ENCODE data around the gene ROBO1. TPM values are rescaled to one million over a fixed set of nuclear protein-coding genes. Genes with fewer than 3 reads are reported as not detected.

Gene ROBO1
- polyA plus RNA-seq, 1 donor (not counting 4 experiments of a cell fraction or from before 2014, with no cell fraction given): 27.1 TPM

- no peak overlapping the region for H3K9ac ChIP-seq (ENCODE audit: control insufficient read depth, extremely low read depth, insufficient read depth, low read length)
- H3K4me1 ChIP-seq (ENCODE audit: control insufficient read depth, extremely low read depth, insufficient read depth, low read length): peaks cover 10% of the 10 kb centered on the region
- dilution Hi-C loops (cut with MboI; ENCODE audit: extremely low pct_ligation_motif_present, low sequenced_read_pairs): no loop called here
- no peak overlapping the region for H3K4me3 ChIP-seq (ENCODE audit: control insufficient read depth in 2 of 3, extremely low read depth in 1 of 3, insufficient read depth in 2 of 3, low read depth in 1 of 3, low read length in 3 of 3)
- TF ChIP-seq CTCF (optimal IDR thresholded peaks at IDR 0.05 in 1 of 3, IDR thresholded peaks at IDR 0.05 in 1 of 3, conservative IDR thresholded peaks at IDR 0.05 in 1 of 3; ENCODE audit: extremely low read depth in 1 of 3, insufficient read depth in 2 of 3, low read length in 3 of 3) (no peak), EZH2 (IDR thresholded peaks at IDR 0.05; ENCODE audit: low read length) (no peak)
- no peak overlapping the region for H3K27ac ChIP-seq (ENCODE audit: control insufficient read depth, insufficient read depth, low read length)
- H3K9me3 ChIP-seq (ENCODE audit: control insufficient read depth, low read depth, low read length): no peaks in the 10 kb centered on the region
- H3K36me3 ChIP-seq (ENCODE audit: control insufficient read depth in 2 of 2, extremely low read depth in 1 of 2, insufficient read depth in 2 of 2, low read length in 2 of 2): no peaks in the 10 kb centered on the region
- DNase-seq (ENCODE audit: low read depth, low spot score) (no peak), FAIRE-seq (no peak)
- no peaks in the 10 kb centered on the region for H3K9me1 ChIP-seq (ENCODE audit: control insufficient read depth, extremely low read depth, insufficient read depth, low read length)
- H3K4me2 ChIP-seq (ENCODE audit: control insufficient read depth, extremely low read depth, insufficient read depth, low read depth, low read length): no peak overlapping the region
- H2AFZ ChIP-seq (ENCODE audit: control insufficient read depth, low read length): no peak overlapping the region
- H3K79me2 ChIP-seq (ENCODE audit: control insufficient read depth, insufficient read depth, low read length): no peaks in the 10 kb centered on the region
- no peaks in the 10 kb centered on the region for H4K20me1 ChIP-seq (ENCODE audit: control insufficient read depth, extremely low read depth, insufficient read depth, low read length)
- no peaks in the 10 kb centered on the region for H3K27me3 ChIP-seq (ENCODE audit: control insufficient read depth, extremely low read depth, insufficient read depth, low read length)
Measured at GRCh38 chr3:79412537-79412936, 355.3 kb downstream of the ROBO1 start.

- FAIRE-seq (no peak), DNase-seq (ENCODE audit: low read depth, low spot score) (no peak)
- no peak overlapping the region for H2AFZ ChIP-seq (ENCODE audit: control insufficient read depth, low read length)
- no peaks in the 10 kb centered on the region for H3K27me3 ChIP-seq (ENCODE audit: control insufficient read depth, extremely low read depth, insufficient read depth, low read length)
- H3K79me2 ChIP-seq (ENCODE audit: control insufficient read depth, insufficient read depth, low read length): no peaks in the 10 kb centered on the region
- H3K36me3 ChIP-seq (ENCODE audit: control insufficient read depth in 2 of 2, extremely low read depth in 1 of 2, insufficient read depth in 2 of 2, low read length in 2 of 2): no peaks in the 10 kb centered on the region
- no peak overlapping the region for H3K9ac ChIP-seq (ENCODE audit: control insufficient read depth, extremely low read depth, insufficient read depth, low read length)
- H3K4me1 ChIP-seq (ENCODE audit: control insufficient read depth, extremely low read depth, insufficient read depth, low read length): peaks cover 9% of the 10 kb centered on the region
- H3K4me2 ChIP-seq (ENCODE audit: control insufficient read depth, extremely low read depth, insufficient read depth, low read depth, low read length): no peak overlapping the region
- H3K27ac ChIP-seq (ENCODE audit: control insufficient read depth, insufficient read depth, low read length): no peak overlapping the region
- H3K9me3 ChIP-seq (ENCODE audit: control insufficient read depth, low read depth, low read length): no peaks in the 10 kb centered on the region
- no peak overlapping the region for H3K4me3 ChIP-seq (ENCODE audit: control insufficient read depth in 2 of 3, extremely low read depth in 1 of 3, insufficient read depth in 2 of 3, low read depth in 1 of 3, low read length in 3 of 3)
- no peak for TF ChIP-seq CTCF (optimal IDR thresholded peaks at IDR 0.05 in 1 of 3, IDR thresholded peaks at IDR 0.05 in 1 of 3, conservative IDR thresholded peaks at IDR 0.05 in 1 of 3; ENCODE audit: extremely low read depth in 1 of 3, insufficient read depth in 2 of 3, low read length in 3 of 3)
- TF ChIP-seq EZH2 (IDR thresholded peaks at IDR 0.05; ENCODE audit: low read length): no peak
- dilution Hi-C loops (cut with MboI; ENCODE audit: extremely low pct_ligation_motif_present, low sequenced_read_pairs): no loop called here
- no peaks in the 10 kb centered on the region for H4K20me1 ChIP-seq (ENCODE audit: control insufficient read depth, extremely low read depth, insufficient read depth, low read length)
- H3K9me1 ChIP-seq (ENCODE audit: control insufficient read depth, extremely low read depth, insufficient read depth, low read length): no peaks in the 10 kb centered on the region
Measured at GRCh38 chr3:79410617-79411016, 357.2 kb downstream of the ROBO1 start.
